HG02943 (cell line): ENCODE data around the gene PER2.

Source experiments
- ATAC-seq: cut with Tn5 transposase; IDR thresholded peaks from one replicate; pipeline ENCODE4 v1.9.1; 2021; ENCODE audit warnings: mild to moderate bottlenecking, low read depth, moderate library complexity; ENCODE audit not compliant: unreplicated experiment

The PER2 gene

DNA sequence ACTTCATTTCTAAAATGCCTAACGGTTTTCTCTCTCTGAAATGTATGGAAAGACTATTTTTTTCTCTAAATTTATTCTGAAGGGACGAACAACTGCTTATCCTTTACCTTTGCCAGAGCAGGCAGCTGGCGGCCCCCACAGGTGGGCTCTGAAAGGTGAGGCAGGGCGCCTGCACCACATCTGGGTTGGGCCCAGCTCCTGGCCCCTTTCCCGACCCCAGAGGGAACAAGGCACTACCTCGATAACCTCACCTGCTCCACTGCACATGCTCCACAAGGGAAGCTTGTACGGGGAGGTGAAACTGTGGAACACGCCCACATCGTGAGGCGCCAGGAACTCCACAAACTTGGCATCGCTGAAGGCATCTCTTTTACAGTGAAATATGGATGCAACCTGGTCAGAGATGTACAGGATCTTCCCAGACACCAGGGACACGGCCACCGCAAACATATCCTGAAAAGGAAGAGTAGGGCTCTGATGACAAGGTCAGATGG, 17.3 kb downstream of the PER2 start:
- ATAC-seq: no peak

DNA sequence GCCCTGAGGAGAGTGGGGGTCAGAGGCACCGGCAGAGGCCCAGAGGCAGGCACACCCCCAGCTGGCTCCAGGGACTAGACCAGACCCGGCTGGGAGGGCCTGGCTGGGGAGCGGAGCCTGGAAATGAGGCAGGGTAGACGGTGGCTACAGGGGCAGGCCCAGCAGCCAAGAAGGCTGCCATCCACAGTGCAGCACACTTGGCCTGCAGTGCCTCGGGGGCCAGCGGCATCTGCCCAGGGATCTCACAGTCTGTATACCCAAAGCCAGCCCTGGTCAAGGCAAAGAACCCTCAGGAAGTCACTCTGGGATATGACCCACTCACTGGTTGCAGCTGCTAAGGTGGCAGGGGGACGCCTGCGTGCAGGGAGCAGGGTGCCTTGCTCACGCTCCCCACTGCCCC, 17.8 kb downstream of the PER2 start:
- no peak for ATAC-seq

DNA sequence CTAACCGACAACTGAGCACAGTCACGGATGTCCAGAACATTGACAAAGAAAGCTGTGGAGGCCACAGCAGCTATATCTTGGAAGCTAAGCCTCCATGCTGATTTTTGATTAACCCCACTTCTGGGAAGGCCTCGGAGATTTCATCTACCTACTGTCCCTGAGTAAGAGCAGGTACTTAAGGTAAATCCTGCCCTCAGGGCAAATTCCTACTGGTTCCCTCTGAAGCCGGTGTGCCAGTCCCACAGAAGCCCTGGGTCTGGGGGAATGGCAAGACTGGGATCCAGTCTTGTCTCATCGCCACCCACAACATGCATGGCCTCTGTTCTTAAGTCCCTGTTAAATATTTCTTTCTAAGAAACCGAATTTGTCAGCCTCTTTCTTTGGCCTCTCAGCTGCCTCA, 18.7 kb downstream of the PER2 start:
- no peak for ATAC-seq

DNA sequence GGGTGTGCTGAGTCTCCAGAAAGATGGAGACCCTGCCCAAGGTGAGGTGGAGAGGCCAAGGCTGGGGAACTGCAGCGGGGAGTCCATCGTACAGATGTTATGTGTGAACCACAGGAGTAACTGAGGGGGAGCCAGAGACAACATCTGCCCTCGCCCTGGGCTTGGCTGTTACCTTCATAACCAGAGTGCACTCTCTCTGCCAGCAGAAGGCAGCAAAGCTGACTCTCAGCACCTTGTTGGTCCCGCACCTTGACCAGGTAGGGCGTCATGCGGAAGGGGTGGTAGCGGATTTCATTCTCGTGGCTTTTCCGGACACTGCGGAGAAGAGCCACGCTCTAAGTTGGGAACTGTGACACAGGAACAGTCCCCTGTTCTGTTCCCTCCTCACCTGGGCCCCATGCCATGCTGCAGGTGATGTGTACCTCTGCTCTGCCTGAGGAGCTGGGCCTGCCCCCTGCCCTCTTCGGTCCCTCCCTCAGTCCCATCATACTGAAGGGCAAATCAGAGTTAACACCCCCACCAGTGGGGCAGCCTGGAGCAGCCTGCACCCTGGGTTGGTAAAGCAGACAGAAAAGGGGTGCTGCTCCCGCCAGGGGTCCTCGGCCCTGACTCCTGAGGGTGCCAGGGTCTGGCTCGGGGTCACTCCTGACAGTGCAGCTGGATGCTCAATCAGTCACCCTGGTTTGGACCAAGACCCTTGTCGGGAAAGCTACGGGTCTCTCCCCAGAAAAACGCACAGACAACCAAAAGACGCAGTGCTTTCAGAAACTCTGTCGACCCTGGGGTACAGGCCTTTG, 20.3 kb downstream of the PER2 start:
- ATAC-seq: no peak

DNA sequence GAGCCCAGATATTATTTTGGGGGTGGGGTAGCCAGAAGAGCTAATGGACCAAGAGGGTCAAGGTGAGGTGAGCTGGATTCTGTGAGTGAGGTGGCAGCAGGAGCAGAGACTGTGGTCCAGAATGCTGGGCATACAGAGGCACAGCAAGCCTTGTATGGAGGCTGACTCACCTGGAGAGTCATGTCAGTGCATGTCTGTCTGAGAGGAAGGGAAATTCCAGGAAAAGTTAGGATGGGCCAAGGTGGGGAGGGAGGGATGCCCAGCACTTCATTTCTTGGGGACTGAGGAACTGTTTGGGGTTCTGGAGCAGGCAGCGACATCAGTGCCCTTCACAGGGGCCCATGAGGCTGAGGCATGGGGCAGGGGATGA, 21.1 kb downstream of the PER2 start:
- ATAC-seq: no peak

DNA sequence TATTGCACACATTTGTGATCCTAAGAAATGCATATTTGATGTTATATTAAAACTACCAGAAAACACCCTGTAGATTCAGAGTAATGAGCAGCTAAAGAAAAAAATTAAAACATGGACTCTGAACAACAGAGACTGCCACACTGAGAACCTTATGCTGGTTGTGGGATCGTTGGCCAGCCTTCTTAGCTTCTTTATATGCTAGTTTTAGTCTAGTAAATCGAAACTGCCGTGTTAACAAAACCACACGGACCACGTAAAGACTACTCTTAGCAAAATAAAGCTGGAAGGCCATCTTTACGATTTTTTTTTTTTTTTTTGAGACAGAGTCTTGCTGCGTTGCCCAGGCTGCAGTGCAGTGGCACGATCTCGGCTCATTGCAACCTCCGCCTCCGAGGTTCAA, 22.8 kb downstream of the PER2 start:
- ATAC-seq: no peak

DNA sequence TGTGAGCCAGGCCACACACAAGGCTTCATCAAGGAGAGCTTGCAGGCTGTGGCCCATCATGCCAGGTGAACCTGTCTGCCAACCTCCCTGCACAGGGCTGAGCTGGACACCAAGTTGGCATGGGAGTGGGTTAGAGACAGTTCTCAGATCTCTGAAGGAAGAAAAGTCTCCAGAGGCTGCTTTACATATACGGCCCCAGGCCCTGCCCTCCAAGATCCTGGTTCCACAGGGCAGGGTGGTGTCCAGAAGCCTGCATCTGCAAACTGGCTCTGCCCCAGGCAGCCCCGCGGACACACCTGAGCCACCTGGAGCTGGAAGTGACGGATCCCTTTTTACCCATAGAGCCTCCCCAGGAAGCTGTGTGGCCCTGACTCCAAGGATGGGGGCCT, 24.3 kb downstream of the PER2 start:
- no peak for ATAC-seq

DNA sequence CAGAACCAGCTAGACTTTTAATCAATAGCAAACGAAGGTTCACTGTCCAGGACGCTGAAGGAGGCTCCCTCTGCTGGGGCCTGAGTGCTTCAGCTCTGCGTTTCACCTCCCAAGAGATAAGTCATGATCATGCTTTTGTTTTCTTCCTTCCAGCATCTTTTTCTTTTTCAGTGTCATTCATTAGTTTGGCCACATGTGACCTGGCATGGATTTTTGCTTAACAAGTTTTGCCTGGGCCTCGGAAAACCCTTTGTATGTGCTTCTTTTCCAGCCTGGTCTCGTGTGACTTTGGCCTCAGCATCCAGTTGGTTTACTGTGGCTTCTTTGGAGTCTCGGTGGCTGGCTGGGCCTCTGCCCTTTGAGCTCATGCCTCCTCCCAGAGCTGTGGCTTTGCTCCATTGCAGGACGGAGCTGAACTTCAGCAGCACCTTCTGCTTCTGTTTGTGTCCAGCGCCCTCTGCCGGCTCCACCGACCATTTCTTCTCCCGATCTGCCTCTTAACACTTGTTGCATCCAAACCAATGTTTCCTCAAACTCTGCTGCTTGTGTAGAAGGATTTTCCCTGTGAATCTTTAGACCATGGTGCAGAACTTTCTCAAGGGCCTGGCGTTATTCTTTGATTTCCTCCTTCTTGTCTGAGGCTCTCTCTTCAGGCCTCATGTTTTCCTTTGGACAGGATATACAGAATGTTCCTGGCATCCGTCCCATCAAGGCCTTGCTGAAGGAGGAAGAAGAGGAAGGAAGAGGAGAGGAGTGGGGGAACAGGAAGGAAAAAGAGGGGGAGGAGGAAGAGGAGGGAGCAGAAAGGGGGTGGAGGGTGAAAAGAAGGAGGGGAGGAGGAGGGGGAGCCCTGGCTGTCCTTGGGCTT, 25.0 kb downstream of the PER2 start:
- ATAC-seq: no peak

DNA sequence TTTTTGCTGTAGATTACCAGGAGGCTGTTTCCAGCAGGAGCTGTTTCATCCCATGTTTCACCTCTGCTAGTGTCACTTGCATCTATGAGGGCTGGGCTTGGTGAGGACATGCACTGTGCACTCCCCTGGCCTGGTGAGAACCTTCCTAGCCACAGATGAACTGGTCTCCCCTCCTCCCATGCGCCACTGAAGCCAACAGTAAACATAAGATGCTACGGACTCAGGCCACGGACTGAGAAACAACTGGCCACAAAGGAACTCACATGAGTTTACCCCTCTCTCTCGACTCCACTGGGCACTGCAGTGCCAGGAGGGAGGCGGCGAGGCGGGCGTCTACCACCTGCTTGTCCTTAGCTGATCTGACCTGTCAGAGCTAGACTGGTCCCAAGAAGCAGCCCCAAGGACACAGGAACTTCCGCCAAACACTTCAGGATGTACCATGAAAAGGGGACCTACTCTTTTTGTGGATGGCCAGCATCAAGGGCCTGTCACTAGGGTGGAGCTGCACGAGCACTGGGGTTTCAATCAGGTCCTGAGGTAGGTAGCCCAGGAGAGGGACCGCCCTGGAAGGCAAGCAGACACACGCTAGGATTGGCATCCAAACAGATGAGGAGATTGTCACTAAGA, 25.8 kb downstream of the PER2 start:
- ATAC-seq: no peak

DNA sequence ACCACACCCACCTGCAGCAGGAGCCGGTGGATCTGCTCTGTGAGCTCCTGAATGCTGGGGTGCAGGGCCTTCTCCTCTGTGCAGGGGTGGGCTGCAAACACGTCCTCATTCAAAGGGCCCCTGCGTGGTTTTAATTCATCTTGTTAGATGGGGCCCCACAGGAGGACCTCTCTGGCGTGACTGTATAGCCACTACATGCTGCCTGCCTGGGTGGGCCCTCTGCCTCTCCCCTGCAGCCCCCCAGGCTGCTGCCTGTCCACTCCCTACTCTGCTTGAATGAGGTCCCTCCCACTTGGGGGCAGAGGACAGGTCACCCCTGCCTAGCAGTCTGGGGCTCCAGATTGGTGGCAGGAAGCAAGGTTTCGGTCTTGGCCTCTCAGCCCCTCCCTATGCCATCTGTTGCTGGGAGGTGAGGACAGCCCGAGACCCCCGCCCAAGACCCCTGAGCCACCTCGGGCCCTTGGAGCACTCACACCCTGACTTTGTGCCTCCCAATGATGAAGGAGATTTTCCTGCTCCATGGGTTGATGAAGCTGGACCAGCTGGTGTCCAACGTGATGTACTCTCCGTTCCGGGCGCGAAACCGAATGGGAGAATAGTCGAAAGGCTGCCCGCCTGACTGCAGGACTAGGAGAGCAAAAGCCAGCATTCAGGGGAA, 26.6 kb downstream of the PER2 start:
- ATAC-seq: no peak

DNA sequence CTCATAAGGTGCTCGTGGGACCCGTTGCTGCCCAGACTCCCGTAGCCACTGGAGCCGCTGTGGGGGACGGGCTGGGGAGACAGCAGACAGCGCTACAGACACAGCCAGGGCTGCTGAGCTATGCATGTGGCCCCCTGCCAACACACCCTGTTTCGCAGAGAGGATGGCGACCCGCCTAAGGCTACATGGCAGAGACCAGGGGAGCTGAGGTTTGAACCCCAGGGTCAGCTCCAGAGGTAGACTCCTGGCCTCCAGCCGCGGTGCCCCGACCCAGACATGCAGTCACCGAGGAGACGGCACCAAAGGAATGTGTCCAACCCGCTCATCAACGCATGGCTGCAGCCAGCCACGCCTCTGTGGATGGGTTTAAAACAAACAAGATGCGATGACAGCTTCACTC, 27.5 kb downstream of the PER2 start:
- ATAC-seq: no peak

DNA sequence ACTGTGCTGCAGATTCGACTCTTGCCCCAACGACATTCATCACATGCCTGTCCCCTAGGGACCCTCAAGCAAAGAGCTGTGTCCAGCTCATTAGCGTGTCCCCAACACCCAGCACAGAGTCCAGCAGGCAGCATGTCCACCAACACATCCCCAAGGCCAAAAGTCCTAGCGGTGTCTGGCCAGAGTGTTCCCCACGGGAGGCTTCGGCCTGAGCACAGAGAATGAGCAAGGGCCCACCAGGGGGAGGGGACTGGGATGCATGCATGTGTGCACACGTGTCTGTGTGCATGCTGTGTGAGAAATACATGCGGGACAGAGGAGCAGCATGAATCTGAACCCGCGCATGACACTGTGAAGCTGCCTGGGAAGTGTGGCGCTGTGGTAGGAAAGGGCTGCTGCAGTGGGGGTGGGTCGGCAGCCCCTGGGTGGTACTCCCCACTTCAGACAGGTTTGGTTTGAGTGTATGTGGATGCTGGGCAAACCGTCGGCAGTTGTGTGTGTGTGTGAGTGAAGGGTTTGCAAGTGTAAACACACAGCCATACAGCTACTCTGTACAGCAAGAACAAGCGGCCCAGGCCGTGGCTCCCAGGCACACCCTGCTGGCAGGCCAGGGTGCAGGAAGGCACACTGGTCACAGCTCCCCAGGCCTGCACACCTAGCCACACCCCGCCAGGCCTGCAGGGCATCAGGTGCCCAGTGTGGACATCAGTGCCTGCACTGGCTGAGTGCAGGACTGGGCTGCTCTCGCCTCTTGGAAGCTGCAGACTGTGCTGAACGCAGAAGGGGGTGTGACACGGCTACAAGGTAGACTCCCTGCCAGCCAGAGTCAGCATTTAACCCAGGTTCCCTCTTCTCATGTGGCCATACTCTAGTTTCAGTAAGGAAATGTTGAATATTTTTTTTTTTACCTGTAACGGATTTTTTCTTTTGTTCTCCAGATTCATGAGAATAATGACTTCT, 29.1 kb downstream of the PER2 start:
- no peak for ATAC-seq

DNA sequence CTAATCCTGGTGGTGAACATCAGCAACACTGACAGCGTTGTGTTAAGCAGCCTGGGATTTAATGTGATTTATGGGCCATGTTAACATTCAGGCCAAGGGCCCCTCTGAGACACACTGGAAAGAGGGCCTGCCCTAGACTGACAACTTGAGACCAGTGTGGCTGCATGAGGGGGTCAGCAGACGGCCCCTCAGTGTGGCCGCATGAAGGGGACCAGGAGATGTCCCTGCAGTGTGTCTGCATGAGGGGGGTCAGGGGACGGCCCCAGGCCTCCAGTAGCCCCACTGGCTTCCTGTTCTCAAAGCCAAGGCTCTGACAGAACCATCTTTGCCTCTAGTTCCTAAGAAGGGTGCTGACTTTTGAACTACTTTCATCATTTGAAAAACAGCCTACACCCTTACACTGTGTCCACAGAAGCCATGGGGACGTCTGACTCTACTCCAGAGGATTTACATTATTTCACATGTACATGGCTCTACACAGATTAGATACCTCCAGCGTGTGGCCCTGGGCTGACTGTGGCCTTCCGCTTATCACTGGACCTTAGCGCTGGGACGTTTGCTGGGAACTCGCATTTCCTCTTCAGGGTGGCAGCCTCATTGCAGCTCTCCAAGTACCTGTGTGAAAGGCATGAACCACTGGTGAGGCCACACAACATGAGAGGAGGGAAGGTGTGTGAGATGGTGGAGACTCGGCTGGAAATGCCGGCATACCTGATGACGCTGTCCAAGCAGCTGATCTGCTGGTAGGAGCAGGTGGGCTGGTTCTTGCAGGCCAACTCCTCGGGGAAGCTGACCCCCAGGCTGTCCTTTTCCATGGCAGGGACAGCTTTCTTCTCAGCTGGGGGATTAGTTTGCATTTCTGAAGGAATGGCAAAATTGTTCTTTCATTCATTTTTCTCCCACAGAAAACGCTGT, 30.4 kb downstream of the PER2 start:
- ATAC-seq: no peak

DNA sequence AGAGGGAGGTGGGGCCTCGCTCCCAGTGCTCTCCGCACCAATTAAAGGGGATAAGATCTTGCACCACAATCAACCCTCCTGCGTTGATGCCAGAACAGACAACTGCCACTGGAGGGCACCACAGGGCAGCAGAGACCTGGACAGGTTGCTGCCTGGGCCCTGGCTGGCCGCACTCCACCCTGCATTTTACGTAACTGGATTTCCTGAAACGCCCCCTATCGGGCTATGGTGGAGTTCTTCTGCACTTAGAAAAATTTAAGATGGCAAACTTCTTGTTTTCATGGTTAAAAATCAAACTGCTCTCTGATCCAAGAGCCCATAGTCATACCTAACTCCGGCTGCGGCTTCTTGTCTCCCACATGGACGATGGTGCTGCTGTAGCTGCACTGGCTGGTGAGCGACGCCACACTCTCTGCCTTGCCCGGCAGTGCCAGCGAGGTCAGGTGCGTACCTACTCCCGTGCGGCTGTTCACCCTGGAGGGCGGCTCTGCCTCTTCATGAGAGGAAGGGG, 31.8 kb downstream of the PER2 start:
- no peak for ATAC-seq

DNA sequence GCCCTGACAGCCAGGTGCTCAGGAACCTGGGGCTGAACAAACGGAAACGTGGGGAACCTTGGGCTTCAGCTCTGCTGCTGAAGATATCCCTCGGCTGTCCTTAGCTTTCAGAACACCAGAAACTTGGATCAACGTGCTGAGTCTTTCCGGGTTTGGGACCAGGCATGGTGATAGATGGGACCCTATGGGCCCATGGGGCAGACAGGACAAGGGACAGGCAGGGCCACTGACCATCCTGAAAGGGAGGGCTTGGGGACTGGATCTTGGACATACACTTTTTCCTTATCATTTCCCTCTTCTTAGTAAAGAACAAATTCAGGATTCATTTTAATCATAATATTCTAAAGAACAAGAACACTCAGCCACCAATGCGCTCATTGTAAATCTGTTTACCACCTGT, 32.3 kb downstream of the PER2 start:
- no peak for ATAC-seq

DNA sequence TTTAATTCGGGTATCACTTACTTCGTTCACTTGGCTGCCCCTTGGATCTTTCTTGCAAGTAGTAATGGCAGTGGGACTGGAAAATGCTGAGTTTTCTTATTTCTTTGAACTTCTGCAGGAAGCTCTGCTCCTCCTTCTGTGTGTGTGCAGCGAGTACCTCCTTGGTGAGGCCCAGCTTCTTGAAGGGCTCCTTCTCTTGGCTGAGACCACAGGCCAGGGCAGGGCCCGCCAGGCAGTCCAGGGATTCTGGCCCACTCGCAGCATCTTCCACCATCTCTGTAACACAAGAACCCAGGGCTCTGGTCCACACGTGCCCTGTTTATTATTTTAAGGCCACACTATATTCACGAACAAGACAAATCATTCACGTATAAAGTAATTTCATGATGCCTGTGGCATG, 32.8 kb downstream of the PER2 start:
- ATAC-seq: no peak

DNA sequence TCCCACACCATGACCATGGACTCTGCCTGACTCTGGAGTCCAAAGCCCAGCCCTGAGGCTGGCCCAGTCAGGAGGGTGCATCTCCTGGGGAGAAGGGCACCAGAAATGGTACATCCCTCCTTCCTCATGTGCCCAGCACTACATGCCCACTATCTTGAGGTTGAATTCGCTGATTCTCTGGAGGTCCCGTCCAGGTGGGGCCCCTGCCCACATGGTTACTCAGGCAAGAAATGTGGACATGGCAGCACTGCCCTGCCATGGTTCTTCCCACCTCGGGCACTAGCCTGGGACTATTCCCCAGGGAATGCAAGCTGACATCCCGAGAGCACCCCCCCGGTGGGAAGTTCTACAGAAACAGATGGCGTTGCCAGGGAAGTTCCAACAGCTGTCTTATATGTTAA, 33.3 kb downstream of the PER2 start:
- no peak for ATAC-seq

DNA sequence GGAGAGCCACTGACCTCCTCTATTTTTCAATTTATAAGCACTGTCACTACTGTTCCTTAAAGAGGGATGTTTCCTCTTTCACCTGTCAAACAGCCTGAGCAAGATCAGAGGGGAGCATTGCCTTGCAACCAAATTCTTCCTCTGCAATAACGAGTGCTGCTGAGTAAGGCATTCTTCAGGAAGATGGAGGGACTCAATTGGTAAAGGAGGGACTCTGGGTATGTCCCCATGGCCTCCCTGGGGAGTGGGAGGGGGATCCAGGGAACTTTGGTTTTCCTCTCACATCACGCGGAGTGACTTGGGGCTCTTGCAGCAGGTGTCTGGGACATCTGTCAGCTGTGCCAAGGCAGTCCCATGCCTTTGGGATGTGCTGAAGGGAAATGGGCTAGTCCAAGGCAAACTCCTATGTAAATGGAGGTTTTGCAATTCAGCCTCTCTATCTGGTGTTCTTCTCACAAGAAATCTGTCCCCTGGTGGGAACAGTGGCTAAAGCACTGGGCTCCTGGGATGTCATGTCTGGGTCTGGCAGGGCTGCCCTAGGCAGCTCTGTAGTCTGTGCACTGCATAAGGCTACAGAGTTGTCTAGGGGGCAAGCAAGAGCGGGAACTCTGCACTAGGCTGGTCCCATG, 34.2 kb downstream of the PER2 start:
- ATAC-seq: no peak
